Activated CD4-positive, alpha-beta memory T cell treated with anti-CD3 and anti-CD28 coated beads for 36 hours (primary cell): ENCODE data around the gene ZBTB45. TPM values are rescaled to one million over a fixed set of nuclear protein-coding genes. Genes with fewer than 3 reads are reported as not detected.
A peak's percentile ranks its signal among the peaks of the same experiment; 100 is the strongest.
"Not testable (repeated sequence)": the region's sequence is repeated elsewhere in the genome, so short reads cannot be mapped to it uniquely, and the experiment has no call there.

Source experiments
- CTCF ChIA-PET: fragments of 350-600 bp; sonication (Branson Sonifier 250); formaldehyde crosslinking; loops from one replicate; lab custom pipeline; 2021; ENCODE audit warnings: antibody characterized with exemption, inconsistent platforms; lab: Charles Lee
- POLR2A ChIA-PET: fragments of 350-600 bp; sonication (Branson Sonifier 250); formaldehyde crosslinking; loops from one replicate; lab custom pipeline; 2021; ENCODE audit warnings: antibody characterized with exemption; lab: Charles Lee
- DNase-seq: peaks from one replicate; pipeline ENCODE4 v3.0.0-alpha.2; 2020
- H3K27ac Mint-ChIP-seq: one replicate; pipeline ENCODE4 v1.8.0; 2021; ENCODE audit warnings: mixed read lengths
- H3K27me3 Mint-ChIP-seq: one replicate; pipeline ENCODE4 v1.8.0; 2021; ENCODE audit warnings: mixed read lengths
- H3K36me3 Mint-ChIP-seq: one replicate; pipeline ENCODE4 v1.8.0; 2021; ENCODE audit warnings: mixed read lengths
- H3K4me1 Mint-ChIP-seq: one replicate; pipeline ENCODE4 v1.8.0; 2021; ENCODE audit warnings: low read depth, mixed read lengths
- H3K4me3 Mint-ChIP-seq: one replicate; pipeline ENCODE4 v1.8.0; 2021; ENCODE audit warnings: mild to moderate bottlenecking, mixed read lengths
- H3K9me3 Mint-ChIP-seq: one replicate; pipeline ENCODE4 v1.8.0; 2021; ENCODE audit warnings: mixed read lengths
- intact Hi-C: fragments of 100-400 bp; cut with micrococcal nuclease; formaldehyde crosslinking; loops from one replicate; pipeline ENCODE4 v1.15.1; 2023
- total RNA-seq, 2 experiments: library from RNA; stranded (reverse); gene quantifications; one replicate each; pipeline ENCODE4 v1.2.3, GENCODE V29; 2021

ZBTB45 gene
- total RNA-seq, 2 experiments from 2014 or later, result 9.9 to 10.0 TPM

DNA sequence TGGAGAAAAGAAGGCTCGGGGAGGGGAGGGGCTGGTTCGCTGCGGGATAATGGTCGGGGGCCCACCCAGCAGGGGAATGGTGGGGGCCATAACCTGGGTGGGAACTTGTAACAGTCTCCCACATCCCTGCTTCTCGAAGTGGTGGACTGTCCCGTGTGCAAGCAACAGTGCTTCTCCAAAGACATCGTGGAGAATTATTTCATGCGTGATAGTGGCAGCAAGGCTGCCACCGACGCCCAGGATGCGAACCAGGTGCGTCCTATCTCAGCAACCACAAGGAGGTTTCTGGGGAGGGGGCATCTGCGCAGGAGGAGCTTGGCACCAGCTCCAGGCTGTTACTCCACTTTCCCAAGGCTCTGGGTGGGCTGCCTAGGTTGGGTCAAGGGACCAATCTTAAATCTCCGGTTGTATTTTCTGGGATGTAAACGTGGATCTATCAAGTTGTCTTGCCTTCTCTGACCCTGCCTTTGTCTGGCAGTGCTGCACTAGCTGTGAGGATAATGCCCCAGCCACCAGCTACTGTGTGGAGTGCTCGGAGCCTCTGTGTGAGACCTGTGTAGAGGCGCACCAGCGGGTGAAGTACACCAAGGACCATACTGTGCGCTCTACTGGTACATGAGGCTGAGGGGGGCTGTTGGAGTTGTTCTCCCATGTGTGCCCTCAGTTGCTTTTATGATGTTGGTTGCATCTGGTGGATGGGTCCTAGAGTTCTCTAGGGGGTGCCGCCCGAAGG, 25.8 kb upstream of the ZBTB45 start:
- ChIA-PET POLR2A (interaction anchor here (2.1 to 3.6 kb wide), 4 partner anchors 9 to 32 kb away, joined by 13 to 41 read pairs (median 24); partner anchors contain the start of genes CHMP2A and ZBTB45), CTCF (interaction anchor here (1.5 to 5.1 kb wide), 2 partner anchors 26 to 31 kb away, joined by 5 to 61 read pairs; partner anchors contain the start of gene ZBTB45)
- Mint-ChIP-seq H3K9me3 (no peaks in the 10 kb centered on the region), H3K27me3 (peaks cover 1% of the 10 kb centered on the region), H3K27ac (peak overlapping the region; percentile 87), H3K4me3 (peak overlapping the region; percentile 97), H3K36me3 (peaks cover 44% of the 10 kb centered on the region), H3K4me1 (peaks cover 35% of the 10 kb centered on the region)
- no peak for DNase-seq
- intact Hi-C loops, result loop anchor here (2.0 kb wide), 1 partner anchor 79 kb away; the partner anchor contains the start of gene ZNF324

DNA sequence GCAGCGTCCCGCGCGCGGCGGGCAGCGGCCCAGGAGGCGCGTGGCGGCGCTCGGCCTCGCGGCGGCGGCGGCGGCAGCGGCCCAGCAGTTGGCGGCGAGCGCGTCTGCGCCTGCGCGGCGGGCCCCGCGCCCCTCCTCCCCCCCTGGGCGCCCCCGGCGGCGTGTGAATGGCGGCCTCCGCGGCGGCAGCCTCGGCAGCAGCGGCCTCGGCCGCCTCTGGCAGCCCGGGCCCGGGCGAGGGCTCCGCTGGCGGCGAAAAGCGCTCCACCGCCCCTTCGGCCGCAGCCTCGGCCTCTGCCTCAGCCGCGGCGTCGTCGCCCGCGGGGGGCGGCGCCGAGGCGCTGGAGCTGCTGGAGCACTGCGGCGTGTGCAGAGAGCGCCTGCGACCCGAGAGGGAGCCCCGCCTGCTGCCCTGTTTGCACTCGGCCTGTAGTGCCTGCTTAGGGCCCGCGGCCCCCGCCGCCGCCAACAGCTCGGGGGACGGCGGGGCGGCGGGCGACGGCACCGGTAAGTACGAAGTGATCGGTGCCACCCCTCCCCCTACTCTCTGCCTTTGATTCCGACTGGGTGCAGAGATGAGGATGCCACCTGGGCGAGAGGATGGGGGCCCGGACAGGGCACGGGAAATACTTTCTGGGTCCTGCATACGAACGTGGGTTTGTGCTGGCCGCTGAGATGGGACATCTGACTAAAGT, 25.1 kb upstream of the ZBTB45 start:
- Mint-ChIP-seq H3K9me3 (no peaks in the 10 kb centered on the region), H3K4me1 (peaks cover 32% of the 10 kb centered on the region), H3K4me3 (peak overlapping the region; percentile 97), H3K27me3 (peaks cover 1% of the 10 kb centered on the region), H3K27ac (peak overlapping the region; percentile 95), H3K36me3 (peaks cover 41% of the 10 kb centered on the region)
- intact Hi-C loops, result loop anchor here (1.0 to 2.0 kb wide), 7 partner anchors 11 to 239 kb away; partner anchors contain the start of genes CHMP2A, ERVK3-1, MZF1 and ZBTB45
- ChIA-PET POLR2A (interaction anchor here (0.9 to 3.6 kb wide), 7 partner anchors 10 to 218 kb away, joined by 3 to 41 read pairs (median 13); partner anchors contain the start of genes CHMP2A, UBE2M, ZBTB45 and ZSCAN22), CTCF (interaction anchor here (1.0 to 5.1 kb wide), 4 partner anchors 10 to 56 kb away, joined by 3 to 61 read pairs (median 6); partner anchors contain the start of genes CHMP2A and ZBTB45)
- DNase-seq, result peak; percentile 79

DNA sequence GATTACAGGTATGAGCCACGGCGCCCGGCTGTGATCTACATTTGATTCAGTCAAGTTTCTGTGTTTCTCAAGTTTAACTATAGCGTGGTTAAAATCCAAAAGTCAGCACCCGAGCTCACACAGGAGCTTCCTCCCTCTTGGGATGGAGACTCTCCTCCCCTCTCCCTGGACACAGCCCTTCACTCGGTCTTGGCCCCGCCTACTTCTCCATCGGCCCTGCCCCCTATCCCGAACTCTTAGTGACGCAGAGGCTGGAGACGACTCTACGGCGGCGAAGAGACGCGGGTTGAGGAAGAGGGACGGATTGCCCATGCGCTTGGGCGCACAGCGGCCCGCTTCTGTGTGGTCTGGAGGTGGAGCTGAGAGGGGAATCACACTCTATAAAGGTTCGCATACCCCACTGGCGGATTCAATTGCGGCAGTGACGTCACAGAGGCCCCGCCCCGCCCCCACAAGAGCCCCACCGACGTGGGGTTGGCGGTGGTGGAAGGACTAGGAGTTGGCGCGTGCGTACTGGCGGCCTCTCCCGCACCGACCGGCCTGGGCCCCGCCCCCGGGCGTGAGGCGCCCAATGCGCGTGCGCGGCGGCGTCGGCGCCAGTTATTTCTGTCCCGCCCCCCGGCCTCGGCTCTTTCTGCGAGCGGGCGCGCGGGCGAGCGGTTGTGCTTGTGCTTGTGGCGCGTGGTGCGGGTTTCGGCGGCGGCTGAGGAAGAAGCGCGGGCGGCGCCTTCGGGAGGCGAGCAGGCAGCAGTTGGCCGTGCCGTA, 24.4 kb upstream of the ZBTB45 start, which contains the start of gene TRIM28:
TSS of gene TRIM28 (plus strand) at position 239 of the 765 bp plus-strand sequence. CDS start 694 bp downstream, outside the sequence.
- intact Hi-C loops, result loop anchor here (1.0 to 2.0 kb wide), 7 partner anchors 11 to 239 kb away; partner anchors contain the start of genes CHMP2A, ERVK3-1, MZF1 and ZBTB45
- peaks cover 37% of the 10 kb centered on the region for H3K36me3 Mint-ChIP-seq

DNA sequence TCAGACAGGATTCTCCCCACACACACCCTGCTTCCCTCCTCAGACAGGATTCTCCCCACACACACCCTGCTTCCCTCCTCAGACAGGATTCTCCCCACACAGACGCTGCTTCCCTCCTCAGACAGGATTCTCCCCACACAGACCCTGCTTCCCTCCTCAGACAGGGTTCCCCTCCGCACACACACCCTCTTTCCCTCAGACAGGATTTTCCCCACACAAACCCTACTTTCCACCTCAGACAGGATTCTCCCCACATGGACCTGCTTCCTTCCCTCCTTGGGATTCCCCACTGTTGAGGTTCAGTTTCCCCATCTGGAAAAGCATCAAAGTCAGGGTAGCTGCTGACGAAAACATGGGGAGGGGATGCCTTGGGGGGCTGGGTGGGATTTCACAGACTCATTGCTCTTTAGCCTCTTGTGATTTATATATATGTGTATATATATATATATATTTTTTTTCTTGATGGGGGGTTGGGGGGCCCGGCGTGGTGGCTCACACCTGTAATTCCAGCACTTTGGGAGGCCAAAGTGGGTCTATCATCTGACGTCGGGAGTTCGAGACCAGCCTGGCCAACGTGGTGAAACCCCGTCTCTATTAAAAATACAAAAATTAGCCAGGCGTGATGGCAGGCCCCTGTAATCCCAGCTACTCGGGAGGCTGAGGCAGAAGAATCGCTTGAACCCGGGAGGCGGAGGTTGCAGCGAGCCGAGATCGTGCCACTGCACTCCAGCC, 23.2 kb upstream of the ZBTB45 start:
- peak overlapping the region; percentile 23 for H3K4me3 Mint-ChIP-seq
- peak overlapping the region; percentile 9 for H3K27ac Mint-ChIP-seq
- POLR2A ChIA-PET, result interaction anchor here (1.6 to 3.6 kb wide), 5 partner anchors 12 to 33 kb away, joined by 7 to 41 read pairs (median 14); partner anchors contain the start of genes CHMP2A and ZBTB45
- H3K36me3 Mint-ChIP-seq, result peaks cover 31% of the 10 kb centered on the region
- H3K27me3 Mint-ChIP-seq, result peaks cover 12% of the 10 kb centered on the region
- DNase-seq, H3K9me3 Mint-ChIP-seq, intact Hi-C loops: not testable (repeated sequence)
- CTCF ChIA-PET, result interaction anchor here (1.1 to 5.1 kb wide), 3 partner anchors 24 to 38 kb away, joined by 3 to 61 read pairs (median 5); partner anchors contain the start of gene ZBTB45
- peaks cover 29% of the 10 kb centered on the region for H3K4me1 Mint-ChIP-seq

More for the DNA sequence above, 24.4 kb upstream of the ZBTB45 start, which contains the start of gene TRIM28:
- Mint-ChIP-seq H3K9me3 (no peaks in the 10 kb centered on the region), H3K27ac (peak within 1 kb of the TSS; percentile 95), H3K4me1 (peaks cover 32% of the 10 kb centered on the region), H3K27me3 (peaks cover 7% of the 10 kb centered on the region), H3K4me3 (peak within 1 kb of the TSS; percentile 97)
- POLR2A ChIA-PET, result interaction anchor here (0.6 to 3.6 kb wide), 9 partner anchors 10 to 217 kb away, joined by 3 to 41 read pairs (median 7); partner anchors contain the start of genes CHMP2A, UBE2M, ZBTB45 and ZSCAN22
- CTCF ChIA-PET, result interaction anchor here (1.0 to 5.1 kb wide), 5 partner anchors 11 to 55 kb away, joined by 3 to 61 read pairs (median 5); partner anchors contain the start of genes CHMP2A and ZBTB45
- peak; percentile 100 for DNase-seq

DNA sequence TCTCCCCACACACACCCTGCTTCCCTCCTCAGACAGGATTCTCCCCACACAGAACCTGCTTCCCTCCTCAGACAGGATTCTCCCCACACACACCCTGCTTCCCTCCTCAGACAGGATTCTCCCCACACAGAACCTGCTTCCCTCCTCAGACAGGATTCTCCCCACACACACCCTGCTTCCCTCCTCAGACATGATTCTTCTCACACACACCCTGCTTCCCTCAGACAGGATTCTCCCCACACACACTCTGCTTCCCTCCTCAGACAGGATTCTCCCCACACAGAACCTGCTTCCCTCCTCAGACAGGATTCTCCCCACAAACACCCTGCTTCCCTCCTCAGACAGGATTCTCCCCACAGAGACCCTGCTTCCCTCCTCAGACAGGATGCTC, 19.6 kb upstream of the ZBTB45 start:
- CTCF ChIA-PET, result interaction anchor here (1.5 kb wide), 1 partner anchor 19 kb away, joined by 6 read pairs; the partner anchor contains the start of gene ZBTB45
- H3K4me1 Mint-ChIP-seq, intact Hi-C loops, H3K36me3 Mint-ChIP-seq, DNase-seq, H3K27ac Mint-ChIP-seq, H3K9me3 Mint-ChIP-seq: not testable (repeated sequence)
- POLR2A ChIA-PET, result interaction anchor here (1.1 kb wide), 1 partner anchor 19 kb away, joined by 5 read pairs; the partner anchor contains the start of gene ZBTB45
- peak overlapping the region; percentile 8 for H3K4me3 Mint-ChIP-seq
- H3K27me3 Mint-ChIP-seq, result peaks cover 12% of the 10 kb centered on the region

DNA sequence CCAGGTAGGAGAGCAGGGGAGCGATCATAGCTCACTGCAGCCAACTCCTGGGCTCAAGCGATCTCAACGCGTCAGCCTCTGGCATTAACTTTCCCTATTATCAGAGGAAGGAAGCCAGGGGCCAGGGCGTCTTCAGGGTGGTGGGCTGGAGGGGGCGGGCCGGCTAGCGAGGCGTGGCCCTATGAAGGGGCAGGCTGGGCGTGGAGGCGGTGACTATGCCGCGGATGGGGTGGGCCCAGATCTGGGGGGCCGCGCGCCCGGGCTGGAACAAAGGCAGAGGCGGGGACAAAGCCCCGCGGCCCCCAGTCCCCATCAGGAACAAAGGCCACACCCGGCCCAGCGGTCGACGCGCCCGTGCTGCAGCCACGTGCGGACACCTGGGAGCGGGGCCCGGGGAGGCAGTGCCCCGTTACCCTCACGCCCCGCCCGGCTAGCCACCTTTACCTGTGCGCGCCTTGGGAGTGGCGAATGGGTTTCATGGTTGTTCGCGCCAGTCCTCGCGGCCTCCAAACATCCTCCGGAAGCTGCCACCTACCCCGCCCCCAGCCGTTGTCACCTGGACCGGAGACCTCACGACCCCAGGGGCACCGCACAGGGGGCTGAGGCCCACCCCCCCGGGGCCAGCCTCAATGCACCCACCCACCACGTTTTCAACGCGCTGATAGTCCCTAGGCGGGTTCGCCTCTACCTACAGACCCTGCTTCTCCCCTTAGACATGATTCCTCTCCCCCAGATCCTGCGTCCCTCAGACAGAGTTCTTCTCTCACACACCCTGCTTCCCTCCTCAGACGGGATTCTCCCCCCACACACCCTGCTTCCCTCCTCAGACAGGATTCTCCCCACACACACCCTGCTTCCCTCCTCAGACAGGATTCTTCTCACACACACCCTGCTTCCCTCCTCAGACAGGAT, 18.9 kb upstream of the ZBTB45 start:
- peaks cover 12% of the 10 kb centered on the region for H3K27me3 Mint-ChIP-seq

DNA sequence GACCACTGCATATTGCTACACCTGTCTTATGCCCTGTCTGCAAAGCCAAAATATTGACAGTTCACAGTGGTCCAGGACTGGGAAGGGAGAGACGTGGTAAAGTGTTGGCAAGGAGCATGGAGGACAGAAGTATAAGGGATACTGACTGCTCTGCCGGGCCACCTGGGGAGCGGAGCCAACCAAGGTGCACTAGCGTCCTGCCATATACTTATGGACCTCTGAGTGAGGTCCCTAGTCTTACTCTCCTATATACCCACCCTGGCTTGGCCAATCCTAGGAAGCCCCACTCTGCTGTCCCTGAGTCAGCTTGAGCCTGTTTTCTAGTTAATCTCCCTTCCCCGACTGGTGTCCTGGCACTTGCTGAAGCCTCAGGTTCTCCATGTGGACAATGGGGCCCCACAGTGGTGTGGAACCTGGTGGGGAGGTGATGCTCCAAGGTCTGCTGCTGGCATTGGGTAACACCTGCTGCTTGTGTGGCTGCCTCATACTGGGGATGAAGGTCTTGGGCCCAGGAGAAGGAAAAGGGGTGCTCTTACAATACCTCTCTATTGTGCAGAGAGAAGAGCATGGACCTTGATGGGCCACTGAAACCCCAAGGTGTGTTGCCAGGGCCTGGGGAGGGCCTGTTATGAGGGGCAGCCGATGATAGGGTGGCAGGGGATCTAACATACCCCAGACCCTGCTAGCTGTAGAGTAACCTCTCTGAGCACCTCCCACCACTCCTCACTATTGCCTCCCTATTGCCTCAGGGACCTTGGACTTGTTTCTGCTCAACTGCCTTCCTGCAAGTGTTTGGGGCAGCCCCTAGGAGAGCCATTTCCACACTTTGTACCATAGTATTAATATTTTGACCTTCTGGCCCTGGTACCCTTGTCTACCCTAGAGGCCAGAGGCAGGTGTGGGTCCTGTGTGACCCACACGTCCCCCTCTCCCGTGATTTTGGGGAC, 17.5 kb upstream of the ZBTB45 start:
- no peak overlapping the region for H3K27ac Mint-ChIP-seq

More for the DNA sequence above, 18.9 kb upstream of the ZBTB45 start:
- intact Hi-C loops, result no loop called here
- CTCF ChIA-PET, result interaction anchor here (1.5 kb wide), 1 partner anchor 19 kb away, joined by 6 read pairs; the partner anchor contains the start of gene ZBTB45
- Mint-ChIP-seq H3K27ac (no peak overlapping the region), H3K4me1 (peaks cover under 1% of the 10 kb centered on the region), H3K36me3 (no peaks in the 10 kb centered on the region), H3K4me3 (peak overlapping the region; percentile 62), H3K9me3 (no peaks in the 10 kb centered on the region)
- DNase-seq, result peak; percentile 63
- POLR2A ChIA-PET, result interaction anchor here (1.1 kb wide), 1 partner anchor 19 kb away, joined by 5 read pairs; the partner anchor contains the start of gene ZBTB45

DNA sequence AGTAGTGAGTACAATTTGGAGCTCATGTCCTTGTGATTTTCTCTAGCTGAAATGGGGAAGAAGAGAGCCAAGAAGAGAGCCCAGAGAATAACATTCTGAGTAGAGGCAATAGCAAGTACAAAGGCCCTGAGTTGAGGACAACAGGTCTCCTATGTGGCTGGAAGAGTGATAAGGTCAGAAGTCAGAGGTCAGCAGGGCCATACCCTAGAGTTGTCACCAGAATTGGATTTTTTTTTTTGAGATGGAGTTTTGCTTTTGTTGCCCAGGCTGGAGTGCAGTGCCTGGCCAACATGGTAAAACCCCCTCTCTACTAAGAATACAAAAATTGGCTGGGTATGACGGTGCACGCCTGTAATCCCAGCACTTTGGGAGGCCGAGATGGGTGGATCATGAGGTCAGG, 16.2 kb upstream of the ZBTB45 start:
- CTCF ChIA-PET, result no interaction called here
- POLR2A ChIA-PET, result no interaction called here
- Mint-ChIP-seq H3K36me3 (no peaks in the 10 kb centered on the region), H3K27me3 (peaks cover 16% of the 10 kb centered on the region), H3K9me3 (no peaks in the 10 kb centered on the region), H3K27ac (no peak overlapping the region), H3K4me1 (no peaks in the 10 kb centered on the region), H3K4me3 (no peak overlapping the region)
- intact Hi-C loops, result no loop called here
- DNase-seq, result no peak

More for the DNA sequence above, 17.5 kb upstream of the ZBTB45 start:
- H3K4me3 Mint-ChIP-seq, result no peak overlapping the region
- CTCF ChIA-PET, result interaction anchor here (1.5 kb wide), 1 partner anchor 17 kb away, joined by 6 read pairs; the partner anchor contains the start of gene ZBTB45
- no peak for DNase-seq
- POLR2A ChIA-PET, result no interaction called here
- no peaks in the 10 kb centered on the region for H3K36me3 Mint-ChIP-seq
- H3K27me3 Mint-ChIP-seq, result peaks cover 12% of the 10 kb centered on the region
- H3K4me1 Mint-ChIP-seq, result no peaks in the 10 kb centered on the region
- H3K9me3 Mint-ChIP-seq, result no peaks in the 10 kb centered on the region
- intact Hi-C loops, result no loop called here
